ENCODE measurements around the gene PINLYP.

GRCh38 chr19:43562698-43563241 is 12.8 kb upstream of the PINLYP start:
- TF ChIP-seq PREB (CRISPR knock-in tag; IDR thresholded peaks at IDR 0.05) (no peak), ETV5 (CRISPR knock-in tag; IDR thresholded peaks at IDR 0.05; ENCODE audit: low read depth) (no peak), SLC30A9 (CRISPR knock-in tag; IDR thresholded peaks at IDR 0.05) (no peak), EZH2 (IDR thresholded peaks at IDR 0.05; ENCODE audit: borderline replicate concordance, low read depth, low read length) (no peak)
- TF ChIP-seq, protein P1, sequence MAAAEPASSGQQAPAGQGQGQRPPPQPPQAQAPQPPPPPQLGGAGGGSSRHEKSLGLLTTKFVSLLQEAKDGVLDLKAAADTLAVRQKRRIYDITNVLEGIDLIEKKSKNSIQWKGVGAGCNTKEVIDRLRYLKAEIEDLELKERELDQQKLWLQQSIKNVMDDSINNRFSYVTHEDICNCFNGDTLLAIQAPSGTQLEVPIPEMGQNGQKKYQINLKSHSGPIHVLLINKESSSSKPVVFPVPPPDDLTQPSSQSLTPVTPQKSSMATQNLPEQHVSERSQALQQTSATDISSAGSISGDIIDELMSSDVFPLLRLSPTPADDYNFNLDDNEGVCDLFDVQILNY (CRISPR knock-in tag; IDR thresholded peaks at IDR 0.05), result no peak
- TF ChIP-seq, protein P2, sequence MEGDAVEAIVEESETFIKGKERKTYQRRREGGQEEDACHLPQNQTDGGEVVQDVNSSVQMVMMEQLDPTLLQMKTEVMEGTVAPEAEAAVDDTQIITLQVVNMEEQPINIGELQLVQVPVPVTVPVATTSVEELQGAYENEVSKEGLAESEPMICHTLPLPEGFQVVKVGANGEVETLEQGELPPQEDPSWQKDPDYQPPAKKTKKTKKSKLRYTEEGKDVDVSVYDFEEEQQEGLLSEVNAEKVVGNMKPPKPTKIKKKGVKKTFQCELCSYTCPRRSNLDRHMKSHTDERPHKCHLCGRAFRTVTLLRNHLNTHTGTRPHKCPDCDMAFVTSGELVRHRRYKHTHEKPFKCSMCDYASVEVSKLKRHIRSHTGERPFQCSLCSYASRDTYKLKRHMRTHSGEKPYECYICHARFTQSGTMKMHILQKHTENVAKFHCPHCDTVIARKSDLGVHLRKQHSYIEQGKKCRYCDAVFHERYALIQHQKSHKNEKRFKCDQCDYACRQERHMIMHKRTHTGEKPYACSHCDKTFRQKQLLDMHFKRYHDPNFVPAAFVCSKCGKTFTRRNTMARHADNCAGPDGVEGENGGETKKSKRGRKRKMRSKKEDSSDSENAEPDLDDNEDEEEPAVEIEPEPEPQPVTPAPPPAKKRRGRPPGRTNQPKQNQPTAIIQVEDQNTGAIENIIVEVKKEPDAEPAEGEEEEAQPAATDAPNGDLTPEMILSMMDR (IDR thresholded peaks at IDR 0.05 in 2 of 3, conservative IDR thresholded peaks at IDR 0.05 in 1 of 3; ENCODE audit: insufficient read depth in 2 of 3, low read depth in 1 of 3, low read length in 3 of 3), result no peak

All from K562 (cell line).